ENCODE results near the gene FDCSP.
A peak's percentile ranks its signal among the peaks of the same experiment; 100 is the strongest.
"Not testable (repeated sequence)": the region's sequence is repeated elsewhere in the genome, so short reads cannot be mapped to it uniquely, and the experiment has no call there.

The FDCSP gene

DNA sequence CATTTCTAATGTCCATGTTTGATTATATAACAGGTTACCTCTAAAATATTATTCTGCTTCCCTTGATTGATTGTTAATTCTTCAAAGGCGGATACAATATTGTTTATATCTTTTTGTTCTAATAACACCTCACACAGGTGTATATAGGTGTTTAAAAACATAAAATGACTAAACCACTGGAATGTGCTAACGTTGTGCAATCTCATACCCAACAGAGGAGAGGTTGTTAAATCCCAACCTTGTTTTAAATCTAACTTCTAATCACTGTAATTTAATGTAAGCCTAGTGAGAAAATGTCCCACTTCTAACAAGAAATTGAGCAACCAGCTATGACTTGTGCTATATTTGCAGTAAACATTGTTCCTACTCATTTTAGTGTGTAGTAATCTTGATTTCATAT, 29.1 kb upstream of the FDCSP start:
- TF ChIP-seq, protein P1, sequence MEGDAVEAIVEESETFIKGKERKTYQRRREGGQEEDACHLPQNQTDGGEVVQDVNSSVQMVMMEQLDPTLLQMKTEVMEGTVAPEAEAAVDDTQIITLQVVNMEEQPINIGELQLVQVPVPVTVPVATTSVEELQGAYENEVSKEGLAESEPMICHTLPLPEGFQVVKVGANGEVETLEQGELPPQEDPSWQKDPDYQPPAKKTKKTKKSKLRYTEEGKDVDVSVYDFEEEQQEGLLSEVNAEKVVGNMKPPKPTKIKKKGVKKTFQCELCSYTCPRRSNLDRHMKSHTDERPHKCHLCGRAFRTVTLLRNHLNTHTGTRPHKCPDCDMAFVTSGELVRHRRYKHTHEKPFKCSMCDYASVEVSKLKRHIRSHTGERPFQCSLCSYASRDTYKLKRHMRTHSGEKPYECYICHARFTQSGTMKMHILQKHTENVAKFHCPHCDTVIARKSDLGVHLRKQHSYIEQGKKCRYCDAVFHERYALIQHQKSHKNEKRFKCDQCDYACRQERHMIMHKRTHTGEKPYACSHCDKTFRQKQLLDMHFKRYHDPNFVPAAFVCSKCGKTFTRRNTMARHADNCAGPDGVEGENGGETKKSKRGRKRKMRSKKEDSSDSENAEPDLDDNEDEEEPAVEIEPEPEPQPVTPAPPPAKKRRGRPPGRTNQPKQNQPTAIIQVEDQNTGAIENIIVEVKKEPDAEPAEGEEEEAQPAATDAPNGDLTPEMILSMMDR (conservative IDR thresholded peaks at IDR 0.05; ENCODE audit: low read depth, low read length) = no peak
- H3K4me3 ChIP-seq (ENCODE audit: low read length) = no peak overlapping the region
- no peak for DNase-seq (ENCODE audit: low read depth)

DNA sequence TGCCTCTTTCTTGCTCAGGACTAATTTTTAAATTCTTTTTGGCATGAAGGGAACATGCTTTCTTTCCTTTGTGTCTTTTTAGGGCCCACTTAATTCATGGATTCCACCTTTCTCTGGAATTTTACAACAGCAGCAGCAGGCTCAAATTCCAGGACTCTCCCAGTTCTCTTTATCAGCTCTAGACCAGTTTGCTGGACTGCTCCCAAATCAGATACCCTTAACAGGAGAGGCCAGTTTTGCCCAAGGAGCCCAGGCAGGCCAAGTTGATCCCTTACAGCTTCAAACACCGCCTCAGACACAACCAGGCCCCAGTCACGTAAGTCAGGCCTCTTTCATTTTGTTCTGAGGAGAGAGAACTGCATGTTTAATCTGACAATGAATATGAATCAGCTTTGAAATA, 28.1 kb upstream of the FDCSP start:
- peak; percentile 68 for DNase-seq (ENCODE audit: low read depth)
- TF ChIP-seq, protein P1 (conservative IDR thresholded peaks at IDR 0.05; ENCODE audit: low read depth, low read length) = no peak
- H3K4me3 ChIP-seq (ENCODE audit: low read length) = no peak overlapping the region

DNA sequence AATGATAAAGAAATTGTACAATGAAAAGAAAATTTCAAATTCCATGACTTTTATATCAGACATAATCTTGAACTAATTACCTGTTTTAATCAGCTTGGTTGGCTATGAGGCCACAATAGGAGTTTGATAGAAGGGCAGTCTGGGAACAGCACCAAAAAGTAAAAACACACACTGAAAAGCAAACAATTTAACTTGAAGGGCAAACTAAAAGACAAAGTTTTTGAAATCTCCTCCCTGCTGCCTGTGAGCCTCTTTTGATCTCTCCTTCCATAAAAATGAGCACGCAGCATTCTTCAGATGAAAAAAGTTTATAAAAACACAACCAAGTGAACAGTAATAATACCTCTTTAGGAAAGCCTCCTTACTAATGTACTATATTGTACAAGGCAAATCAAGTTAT, 22.3 kb upstream of the FDCSP start:
- TF ChIP-seq, protein P1 (conservative IDR thresholded peaks at IDR 0.05; ENCODE audit: low read depth, low read length) = no peak
- DNase-seq (ENCODE audit: low read depth) = no peak

DNA sequence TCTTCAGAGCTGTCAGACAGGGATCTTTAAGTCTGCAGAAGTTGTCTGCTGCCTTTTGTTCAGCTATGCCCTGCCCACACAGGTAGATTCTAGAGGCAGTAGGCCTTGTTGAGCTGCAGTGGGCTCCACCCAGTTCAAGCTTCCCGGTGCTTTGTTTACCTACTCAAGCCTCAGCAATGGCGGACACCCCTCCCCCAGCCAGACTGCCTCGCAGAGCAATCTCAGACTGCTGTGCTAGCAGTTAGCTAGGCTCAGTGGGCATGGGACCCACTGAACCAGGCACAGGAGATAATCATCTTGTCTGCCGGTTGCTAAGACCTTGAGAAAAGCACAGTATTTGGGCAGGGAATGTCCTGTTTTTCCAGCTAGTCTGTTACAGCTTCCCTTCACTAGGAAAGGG, 13.2 kb upstream of the FDCSP start:
- not testable (repeated sequence) for H3K4me3 ChIP-seq (ENCODE audit: low read length); DNase-seq (ENCODE audit: low read depth)

More for the DNA sequence above, 22.3 kb upstream of the FDCSP start:
- H3K4me3 ChIP-seq (ENCODE audit: low read length) = no peak overlapping the region

DNA sequence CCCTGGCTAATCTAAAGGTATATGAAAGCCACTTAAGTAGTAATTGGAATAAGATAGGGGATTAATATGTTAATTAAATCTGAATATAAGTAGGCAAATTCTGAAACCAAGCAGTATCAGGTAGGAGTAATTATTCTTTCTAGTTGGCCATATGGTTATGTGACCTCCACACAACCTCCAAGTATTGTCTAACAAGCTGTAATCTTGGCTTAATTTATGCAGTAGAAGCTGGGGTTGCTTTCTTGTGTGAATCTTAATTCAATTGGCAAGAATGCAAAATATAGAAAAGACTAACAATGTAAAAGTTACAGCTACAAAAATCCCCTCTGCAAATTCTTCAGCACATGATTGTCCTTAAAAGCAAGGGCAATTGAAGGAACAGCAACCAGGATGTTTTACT, 9.8 kb upstream of the FDCSP start:
- not testable (repeated sequence) for DNase-seq (ENCODE audit: low read depth)

DNA sequence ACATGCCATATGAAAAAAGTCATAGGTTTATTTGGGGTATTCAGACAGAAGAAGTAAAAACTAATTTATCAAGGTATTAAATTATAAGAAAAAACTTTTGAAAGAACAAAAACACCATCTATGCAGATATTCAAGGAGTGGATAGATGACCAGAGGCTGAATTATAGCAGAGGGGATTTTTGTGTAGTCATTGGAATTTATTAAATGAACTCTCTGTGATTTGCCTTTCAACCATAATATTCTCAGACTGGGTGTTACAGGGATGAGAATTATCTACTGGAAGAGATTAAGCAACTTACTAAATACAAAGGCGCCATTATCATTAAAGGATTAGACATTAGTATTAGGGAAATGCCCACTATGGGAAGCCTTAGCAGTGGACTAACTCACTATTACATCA, 9.4 kb upstream of the FDCSP start:
- H3K4me3 ChIP-seq (ENCODE audit: low read length); DNase-seq (ENCODE audit: low read depth): not testable (repeated sequence)

More for the DNA sequence above, 9.8 kb upstream of the FDCSP start:
- not testable (repeated sequence) for H3K4me3 ChIP-seq (ENCODE audit: low read length)

DNA sequence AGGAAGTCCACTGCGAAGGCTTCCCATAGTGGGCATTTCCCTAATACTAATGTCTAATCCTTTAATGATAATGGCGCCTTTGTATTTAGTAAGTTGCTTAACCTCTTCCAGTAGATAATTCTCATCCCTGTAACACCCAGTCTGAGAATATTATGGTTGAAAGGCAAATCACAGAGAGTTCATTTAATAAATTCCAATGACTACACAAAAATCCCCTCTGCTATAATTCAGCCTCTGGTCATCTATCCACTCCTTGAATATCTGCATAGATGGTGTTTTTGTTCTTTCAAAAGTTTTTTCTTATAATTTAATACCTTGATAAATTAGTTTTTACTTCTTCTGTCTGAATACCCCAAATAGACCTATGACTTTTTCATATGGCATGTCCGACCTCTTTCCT, 4.5 kb upstream of the FDCSP start:
- not testable (repeated sequence) for DNase-seq (ENCODE audit: low read depth); H3K4me3 ChIP-seq (ENCODE audit: low read length)

DNA sequence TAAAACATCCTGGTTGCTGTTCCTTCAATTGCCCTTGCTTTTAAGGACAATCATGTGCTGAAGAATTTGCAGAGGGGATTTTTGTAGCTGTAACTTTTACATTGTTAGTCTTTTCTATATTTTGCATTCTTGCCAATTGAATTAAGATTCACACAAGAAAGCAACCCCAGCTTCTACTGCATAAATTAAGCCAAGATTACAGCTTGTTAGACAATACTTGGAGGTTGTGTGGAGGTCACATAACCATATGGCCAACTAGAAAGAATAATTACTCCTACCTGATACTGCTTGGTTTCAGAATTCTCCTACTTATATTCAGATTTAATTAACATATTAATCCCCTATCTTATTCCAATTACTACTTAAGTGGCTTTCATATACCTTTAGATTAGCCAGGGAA, 4.1 kb upstream of the FDCSP start:
- H3K4me3 ChIP-seq (ENCODE audit: low read length); DNase-seq (ENCODE audit: low read depth): not testable (repeated sequence)

DNA sequence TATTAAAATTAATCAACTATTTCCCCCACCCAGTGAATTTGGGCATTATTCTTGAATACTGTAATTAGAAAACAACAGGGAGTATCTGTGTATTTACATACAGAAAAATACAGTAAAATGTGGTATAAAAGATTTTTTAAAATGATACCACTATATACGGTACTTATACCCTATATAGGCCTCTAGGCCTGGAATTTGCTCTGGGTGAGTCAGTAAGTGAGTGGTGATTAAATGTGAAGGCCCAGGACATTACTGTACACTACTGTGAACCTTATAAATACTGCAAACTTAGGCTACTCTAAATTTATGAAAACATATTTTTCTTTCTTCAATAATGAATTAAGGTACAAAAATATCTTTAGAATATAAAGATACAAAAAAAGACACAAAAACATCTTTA, 10.2 kb downstream of the FDCSP start:
- no peak for DNase-seq (ENCODE audit: low read depth)
- TF ChIP-seq, protein P1 (conservative IDR thresholded peaks at IDR 0.05; ENCODE audit: low read depth, low read length) = no peak
- no peak overlapping the region for H3K4me3 ChIP-seq (ENCODE audit: low read length)

DNA sequence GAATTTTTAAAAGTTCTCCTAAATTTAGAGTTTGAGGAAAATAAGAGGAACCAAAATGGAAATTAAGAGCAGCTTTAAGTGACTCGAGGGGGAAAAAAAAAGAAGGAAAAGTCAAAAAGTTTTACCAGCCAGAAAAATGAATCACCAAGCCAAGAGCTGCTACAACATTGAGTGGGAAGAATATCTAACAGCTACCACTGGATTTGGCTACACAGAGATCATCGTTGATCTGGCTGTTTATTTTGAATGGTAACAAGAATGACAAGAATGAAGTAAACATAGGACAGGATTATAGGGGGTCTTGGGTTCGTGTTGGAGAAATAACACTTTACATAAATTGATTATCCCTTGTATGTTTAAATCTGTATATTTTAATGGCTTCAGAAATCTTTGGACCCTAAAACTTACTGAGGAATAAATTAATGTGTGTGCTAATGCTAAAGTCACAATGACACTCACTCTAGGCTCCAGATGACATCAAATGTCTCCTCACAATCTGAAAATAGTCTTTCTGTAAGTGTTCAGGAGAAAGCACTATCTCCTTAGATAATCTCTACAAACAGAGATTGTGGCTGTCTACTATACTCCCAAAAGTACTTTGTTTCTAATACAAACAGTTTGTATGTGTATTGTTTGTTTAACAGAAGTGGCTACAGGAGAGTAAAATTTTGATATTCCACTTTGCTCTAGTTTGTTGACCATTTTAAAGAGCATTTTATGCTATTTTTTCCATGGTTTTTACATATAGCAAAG, 13.4 kb downstream of the FDCSP start:
- TF ChIP-seq, protein P1 (conservative IDR thresholded peaks at IDR 0.05; ENCODE audit: low read depth, low read length) = no peak
- H3K4me3 ChIP-seq (ENCODE audit: low read length) = no peak overlapping the region
- no peak for DNase-seq (ENCODE audit: low read depth)

All from retinal pigment epithelial cell (primary cell).